DLD1 (cell line): ENCODE measurements around the gene MTIF3.

Experiments
- in situ Hi-C: cut with HindIII; loops from 2 replicates; pipeline ENCODE4 v1.10.0; 2017; ENCODE audit warnings: low sequenced_read_pairs

The MTIF3 gene

GRCh38 chr13:27421101-27421871 lies 29.1 kb downstream of the MTIF3 start:
- in situ Hi-C loops: loop anchor here (25.0 kb wide), 1 partner anchor 541 kb away; the partner anchor contains the start of gene CDX2

GRCh38 chr13:27419328-27419727 lies 31.0 kb downstream of the MTIF3 start:
- in situ Hi-C loops: loop anchor here (25.0 kb wide), 1 partner anchor 543 kb away; the partner anchor contains the start of gene CDX2

GRCh38 chr13:27415116-27415515 lies 35.2 kb downstream of the MTIF3 start:
- in situ Hi-C loops: loop anchor here (25.0 kb wide), 1 partner anchor 547 kb away; the partner anchor contains the start of gene CDX2

- in situ Hi-C loops: loop anchor here (25.0 kb wide), 1 partner anchor 551 kb away; the partner anchor contains the start of gene CDX2
Observed at GRCh38 chr13:27411341-27411740, 39.0 kb downstream of the MTIF3 start.

GRCh38 chr13:27409013-27409412 lies 41.4 kb downstream of the MTIF3 start:
- in situ Hi-C loops: loop anchor here (25.0 kb wide), 1 partner anchor 553 kb away; the partner anchor contains the start of gene CDX2

- in situ Hi-C loops: loop anchor here (25.0 kb wide), 1 partner anchor 554 kb away; the partner anchor contains the start of gene CDX2
Observed at GRCh38 chr13:27408074-27408473, 42.3 kb downstream of the MTIF3 start.

- in situ Hi-C loops: loop anchor here (25.0 kb wide), 1 partner anchor 556 kb away; the partner anchor contains the start of gene CDX2
Observed at GRCh38 chr13:27406178-27406939, 44.0 kb downstream of the MTIF3 start.

GRCh38 chr13:27405546-27406134 lies 44.7 kb downstream of the MTIF3 start:
- in situ Hi-C loops: loop anchor here (25.0 kb wide), 1 partner anchor 557 kb away; the partner anchor contains the start of gene CDX2

GRCh38 chr13:27404680-27405079 lies 45.7 kb downstream of the MTIF3 start:
- in situ Hi-C loops: loop anchor here (25.0 kb wide), 1 partner anchor 558 kb away; the partner anchor contains the start of gene CDX2

- in situ Hi-C loops: loop anchor here (25.0 kb wide), 1 partner anchor 558 kb away; the partner anchor contains the start of gene CDX2
Observed at GRCh38 chr13:27403727-27404385, 46.5 kb downstream of the MTIF3 start.

GRCh38 chr13:27403203-27403678 lies 47.1 kb downstream of the MTIF3 start:
- in situ Hi-C loops: loop anchor here (25.0 kb wide), 1 partner anchor 559 kb away; the partner anchor contains the start of gene CDX2

- in situ Hi-C loops: loop anchor here (25.0 kb wide), 1 partner anchor 561 kb away; the partner anchor contains the start of gene CDX2
Observed at GRCh38 chr13:27401210-27401609, 49.2 kb downstream of the MTIF3 start.

GRCh38 chr13:27400405-27400804 lies 50.0 kb downstream of the MTIF3 start:
- in situ Hi-C loops: loop anchor here (25.0 kb wide), 1 partner anchor 562 kb away; the partner anchor contains the start of gene CDX2

GRCh38 chr13:27398360-27398759 lies 52.0 kb downstream of the MTIF3 start:
- in situ Hi-C loops: no loop called here

GRCh38 chr13:27396252-27396846 lies 54.0 kb downstream of the MTIF3 start:
- in situ Hi-C loops: no loop called here

GRCh38 chr13:27395007-27395510 lies 55.3 kb downstream of the MTIF3 start:
- in situ Hi-C loops: no loop called here

- in situ Hi-C loops: no loop called here
Observed at GRCh38 chr13:27393101-27393500, 57.3 kb downstream of the MTIF3 start.

- in situ Hi-C loops: no loop called here
Observed at GRCh38 chr13:27391471-27391870, 58.9 kb downstream of the MTIF3 start.

GRCh38 chr13:27389891-27390290 lies 60.5 kb downstream of the MTIF3 start:
- in situ Hi-C loops: no loop called here
